LNCaP clone FGC (cell line): ENCODE results near the gene YTHDF1.

Source experiments
- DNase-seq: peaks from one replicate; pipeline ENCODE4 v3.0.0-alpha.2; 2011; ENCODE audit warnings: low read depth
- H3K4me3 ChIP-seq: 2 replicates; pipeline ENCODE4 v1.5.1; 2011; ENCODE audit warnings: mild to moderate bottlenecking, low read depth, low read length, control low read depth
- CTCF ChIP-seq: IDR thresholded peaks from 2 replicates; pipeline ENCODE4 v1.5.1; 2012; ENCODE audit warnings: mild to moderate bottlenecking; ENCODE audit not compliant: control insufficient read depth, insufficient read depth; ENCODE audit errors: extremely low read depth

The YTHDF1 gene

GRCh38 chr20:63261060-63261794, 45.3 kb upstream of the YTHDF1 start:
- H3K4me3 ChIP-seq, result no peak overlapping the region
- TF ChIP-seq CTCF, result no peak
- no peak for DNase-seq

GRCh38 chr20:63260521-63260920, 44.6 kb upstream of the YTHDF1 start:
- DNase-seq, result no peak
- H3K4me3 ChIP-seq, result no peak overlapping the region
- no peak for TF ChIP-seq CTCF

- DNase-seq, result no peak
- TF ChIP-seq CTCF, result no peak
- no peak overlapping the region for H3K4me3 ChIP-seq
Observed at GRCh38 chr20:63259734-63260460, 44.0 kb upstream of the YTHDF1 start.

GRCh38 chr20:63258781-63259180, 42.9 kb upstream of the YTHDF1 start:
- no peak for TF ChIP-seq CTCF
- DNase-seq, result no peak
- H3K4me3 ChIP-seq, result no peak overlapping the region

GRCh38 chr20:63257629-63258028, 41.7 kb upstream of the YTHDF1 start:
- no peak for TF ChIP-seq CTCF
- no peak for DNase-seq
- no peak overlapping the region for H3K4me3 ChIP-seq

GRCh38 chr20:63256954-63257353, 41.0 kb upstream of the YTHDF1 start:
- H3K4me3 ChIP-seq, result no peak overlapping the region
- TF ChIP-seq CTCF, result no peak
- no peak for DNase-seq
